ENCODE data around the gene FAR2. TPM values are rescaled to one million over a fixed set of nuclear protein-coding genes. Genes with fewer than 3 reads are reported as not detected.

Gene FAR2
- total RNA-seq, 1 experiment from 2014 or later = 6.6 TPM

- intact Hi-C loops (cut with micrococcal nuclease; ENCODE audit: unreplicated experiment) = loop anchor here (5.0 kb wide), 1 partner anchor 47 kb away; no protein-coding TSS in a partner anchor
- no peaks in the 10 kb centered on the region for H3K4me1 ChIP-seq
- H3K4me3 ChIP-seq (ENCODE audit: low read depth, low read length) = no peak overlapping the region
- H3K27me3 ChIP-seq (replicated peaks; ENCODE audit: control insufficient read depth, insufficient read depth, low read length) = no peaks in the 10 kb centered on the region; the same call in 1 of the 2 replicates
- Mint-ChIP-seq H3K4me1 (ENCODE audit: low read depth, unreplicated experiment) (peaks cover 7% of the 10 kb centered on the region), H3K27me3 (ENCODE audit: insufficient read depth, unreplicated experiment) (no peaks in the 10 kb centered on the region), H3K9me3 (ENCODE audit: unreplicated experiment) (no peaks in the 10 kb centered on the region), H3K4me3 (ENCODE audit: unreplicated experiment) (no peak overlapping the region), H3K27ac (ENCODE audit: unreplicated experiment) (no peak overlapping the region), H3K36me3 (ENCODE audit: insufficient read depth, unreplicated experiment) (no peaks in the 10 kb centered on the region)
- no peak for TF ChIP-seq CTCF (IDR thresholded peaks at IDR 0.05; ENCODE audit: insufficient read depth in 1 of 2, low read depth in 1 of 2, low read length in 1 of 2, severe bottlenecking in 1 of 2, unreplicated experiment in 1 of 2)
- no peaks in the 10 kb centered on the region for H3K36me3 ChIP-seq (ENCODE audit: control insufficient read depth, insufficient read depth, low read length)
- no peak for DNase-seq
- ChIA-PET CTCF (no interaction called here), POLR2A (no interaction called here)
- no peaks in the 10 kb centered on the region for H3K9me3 ChIP-seq
- BruUV-seq (replicated peaks) = no TSS peak
These were observed 91.4 kb downstream of the FAR2 start for GRCh38 chr12:29240441-29240840.

DNA sequence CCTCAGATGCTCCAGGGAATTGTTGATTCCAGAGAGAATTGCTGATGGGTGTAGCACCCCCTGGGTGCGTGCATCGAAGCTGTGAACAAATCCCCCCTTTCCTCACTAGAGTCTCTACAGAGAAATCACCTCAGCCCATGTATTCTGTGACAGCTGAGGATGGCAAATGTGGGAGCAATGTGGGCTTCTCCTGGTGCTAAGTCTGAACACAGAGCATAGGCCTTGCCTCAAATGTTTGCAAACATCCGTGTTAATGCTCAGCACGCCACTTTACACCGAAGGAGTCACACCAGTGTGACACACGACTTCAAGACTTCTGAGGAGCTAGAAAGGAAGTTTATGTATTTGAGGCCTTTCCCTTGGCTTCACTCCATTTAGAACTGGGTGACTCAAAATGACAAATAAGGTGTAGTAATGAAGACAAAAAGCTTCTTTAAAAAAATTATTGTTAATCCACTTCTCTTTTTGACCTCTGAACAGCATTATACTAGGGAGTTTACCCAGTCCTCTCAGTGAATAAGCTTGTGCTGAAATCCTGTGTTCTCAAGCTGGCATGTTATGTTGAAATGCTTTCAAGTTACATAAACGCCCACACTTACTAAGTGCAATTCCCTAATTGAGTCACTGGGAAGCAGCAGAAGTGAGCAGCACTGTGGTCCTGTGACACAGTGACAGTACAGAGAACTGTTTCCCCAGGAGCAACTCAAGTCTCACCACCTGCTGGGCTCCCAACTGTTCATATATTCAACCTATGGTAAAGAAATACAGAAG lies 92.9 kb downstream of the FAR2 start:
- H3K4me3 ChIP-seq (ENCODE audit: low read depth, low read length) = no peak overlapping the region

More for the DNA sequence above, 92.9 kb downstream of the FAR2 start:
- ChIA-PET POLR2A (no interaction called here), CTCF (interaction anchor here (1.0 kb wide), 1 partner anchor 168 kb away, joined by 3 read pairs; no protein-coding TSS in a partner anchor)
- no peaks in the 10 kb centered on the region for H3K27me3 Mint-ChIP-seq (ENCODE audit: insufficient read depth, unreplicated experiment)
- H3K27ac Mint-ChIP-seq (ENCODE audit: unreplicated experiment) = no peak overlapping the region
- peaks cover 7% of the 10 kb centered on the region for H3K4me1 Mint-ChIP-seq (ENCODE audit: low read depth, unreplicated experiment)
- H3K9me3 Mint-ChIP-seq (ENCODE audit: unreplicated experiment) = no peaks in the 10 kb centered on the region
- no peaks in the 10 kb centered on the region; the same call in 1 of the 2 replicates for H3K27me3 ChIP-seq (replicated peaks; ENCODE audit: control insufficient read depth, insufficient read depth, low read length)
- H3K4me3 Mint-ChIP-seq (ENCODE audit: unreplicated experiment) = no peak overlapping the region
- H3K9me3 ChIP-seq = no peaks in the 10 kb centered on the region
- no peaks in the 10 kb centered on the region for H3K4me1 ChIP-seq
- H3K36me3 ChIP-seq (ENCODE audit: control insufficient read depth, insufficient read depth, low read length) = no peaks in the 10 kb centered on the region
- BruUV-seq (replicated peaks) = no TSS peak
- peak in 1 of 2 experiments; percentile 29 for TF ChIP-seq CTCF (IDR thresholded peaks at IDR 0.05; ENCODE audit: insufficient read depth in 1 of 2, low read depth in 1 of 2, low read length in 1 of 2, severe bottlenecking in 1 of 2, unreplicated experiment in 1 of 2)
- intact Hi-C loops (cut with micrococcal nuclease; ENCODE audit: unreplicated experiment) = loop anchor here (1.0 to 5.0 kb wide), 3 partner anchors 21 to 75 kb away; no protein-coding TSS in a partner anchor
- peak in 1 of 2 experiments; percentile 37 for DNase-seq
- no peaks in the 10 kb centered on the region for H3K36me3 Mint-ChIP-seq (ENCODE audit: insufficient read depth, unreplicated experiment)
